ENCODE data around the gene CRB2.

The CRB2 gene

GRCh38 chr9:123375469-123376132, 19.6 kb downstream of the CRB2 start:
- peak; percentile 62 for DNase-seq (ENCODE audit: insufficient read length, low spot score)
- TF ChIP-seq CTCF (IDR thresholded peaks at IDR 0.05; ENCODE audit: insufficient read depth, missing control alignments) = no peak
- FAIRE-seq = no peak

- FAIRE-seq (no peak), DNase-seq (ENCODE audit: insufficient read length, low spot score) (no peak)
- TF ChIP-seq CTCF (IDR thresholded peaks at IDR 0.05; ENCODE audit: insufficient read depth, missing control alignments) = no peak
Observed at GRCh38 chr9:123376218-123377071, 20.4 kb downstream of the CRB2 start.

GRCh38 chr9:123377211-123377971, 21.4 kb downstream of the CRB2 start:
- no peak for TF ChIP-seq CTCF (IDR thresholded peaks at IDR 0.05; ENCODE audit: insufficient read depth, missing control alignments)
- FAIRE-seq = no peak
- no peak for DNase-seq (ENCODE audit: insufficient read length, low spot score)

- FAIRE-seq = no peak
- no peak for DNase-seq (ENCODE audit: insufficient read length, low spot score)
- no peak for TF ChIP-seq CTCF (IDR thresholded peaks at IDR 0.05; ENCODE audit: insufficient read depth, missing control alignments)
Observed at GRCh38 chr9:123378025-123378424, 22.0 kb downstream of the CRB2 start.

GRCh38 chr9:123378956-123379660, 23.1 kb downstream of the CRB2 start:
- DNase-seq (ENCODE audit: insufficient read length, low spot score) (no peak), FAIRE-seq (no peak)
- no peak for TF ChIP-seq CTCF (IDR thresholded peaks at IDR 0.05; ENCODE audit: insufficient read depth, missing control alignments)

GRCh38 chr9:123380852-123381705, 25.1 kb downstream of the CRB2 start:
- FAIRE-seq (no peak), DNase-seq (ENCODE audit: insufficient read length, low spot score) (no peak)
- TF ChIP-seq CTCF (IDR thresholded peaks at IDR 0.05; ENCODE audit: insufficient read depth, missing control alignments) = no peak
